Measurements from ENCODE around the gene RPL27.

- TF ChIP-seq CTCF (IDR thresholded peaks at IDR 0.05; ENCODE audit: insufficient read depth, low read length), result no peak
- peak; percentile 49 for TF ChIP-seq POLR2AphosphoS5 (IDR thresholded peaks at IDR 0.05; ENCODE audit: low read depth)
Measured at GRCh38 chr17:43021741-43022512, 23.7 kb downstream of the RPL27 start, which contains the start of gene VAT1.
